Measurements from ENCODE around the gene COPB2.

DNA sequence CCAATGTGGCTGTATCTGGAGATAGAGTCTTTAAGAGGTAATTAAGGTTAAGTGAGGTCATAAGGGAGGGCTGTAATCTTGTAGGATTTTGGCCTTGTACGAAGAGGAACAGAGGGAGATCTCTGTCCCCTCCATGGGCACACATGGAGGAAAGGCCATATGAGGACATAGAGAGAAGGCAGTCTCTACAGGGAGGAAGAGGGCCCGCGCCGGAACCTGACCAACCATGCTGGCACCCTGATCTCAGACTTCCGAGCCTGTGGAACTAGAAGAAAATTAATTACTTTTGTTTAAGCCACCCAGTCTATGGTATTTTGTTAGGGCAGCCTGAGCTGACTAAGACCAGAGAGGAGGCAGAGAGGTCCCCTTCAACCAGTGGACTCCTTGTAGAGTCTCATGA, 63.3 kb downstream of the COPB2 start:
- TF ChIP-seq EP300 (IDR thresholded peaks at IDR 0.05) (no peak), POLR2AphosphoS5 (IDR thresholded peaks at IDR 0.05) (no peak), POLR2A (IDR thresholded peaks at IDR 0.05) (no peak)
- TF ChIP-seq, protein P1, sequence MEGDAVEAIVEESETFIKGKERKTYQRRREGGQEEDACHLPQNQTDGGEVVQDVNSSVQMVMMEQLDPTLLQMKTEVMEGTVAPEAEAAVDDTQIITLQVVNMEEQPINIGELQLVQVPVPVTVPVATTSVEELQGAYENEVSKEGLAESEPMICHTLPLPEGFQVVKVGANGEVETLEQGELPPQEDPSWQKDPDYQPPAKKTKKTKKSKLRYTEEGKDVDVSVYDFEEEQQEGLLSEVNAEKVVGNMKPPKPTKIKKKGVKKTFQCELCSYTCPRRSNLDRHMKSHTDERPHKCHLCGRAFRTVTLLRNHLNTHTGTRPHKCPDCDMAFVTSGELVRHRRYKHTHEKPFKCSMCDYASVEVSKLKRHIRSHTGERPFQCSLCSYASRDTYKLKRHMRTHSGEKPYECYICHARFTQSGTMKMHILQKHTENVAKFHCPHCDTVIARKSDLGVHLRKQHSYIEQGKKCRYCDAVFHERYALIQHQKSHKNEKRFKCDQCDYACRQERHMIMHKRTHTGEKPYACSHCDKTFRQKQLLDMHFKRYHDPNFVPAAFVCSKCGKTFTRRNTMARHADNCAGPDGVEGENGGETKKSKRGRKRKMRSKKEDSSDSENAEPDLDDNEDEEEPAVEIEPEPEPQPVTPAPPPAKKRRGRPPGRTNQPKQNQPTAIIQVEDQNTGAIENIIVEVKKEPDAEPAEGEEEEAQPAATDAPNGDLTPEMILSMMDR (IDR thresholded peaks at IDR 0.05) = no peak
